Adrenal gland (tissue), 12 donors: ENCODE measurements around the gene PRDM11. TPM values are rescaled to one million over a fixed set of nuclear protein-coding genes. Genes with fewer than 3 reads are reported as not detected.

Experiments used
- DNase-seq, 7 donors: peaks; one replicate each; pipeline ENCODE4 v3.0.0-alpha.2; 2019 to 2020
- H3K27ac ChIP-seq, 5 donors: fragments of 200-600 bp; sonication (generic) in 4 of 5; 1 replicate in 3 of 5; 2 replicates in 2 of 5; pipeline versions ENCODE4 v1.5.1 to v1.8.0; 2016 to 2020; ENCODE audit warnings: mild to moderate bottlenecking in 1 of 5
- H3K27me3 ChIP-seq: fragments of 200-600 bp; 2 replicates; pipeline ENCODE4 v1.8.0; 2021
- H3K36me3 ChIP-seq, 2 donors: fragments of 200-600 bp; replicated peaks in 1 of 2; 1 replicate in 1 of 2; 2 replicates in 1 of 2; pipeline versions ENCODE4 v1.5.1 to v1.8.0; 2018 to 2022
- H3K4me1 ChIP-seq, 2 donors: fragments of 200-600 bp; replicated peaks in 1 of 2; 1 replicate in 1 of 2; 2 replicates in 1 of 2; pipeline versions ENCODE4 v1.5.1 to v1.8.0; 2018 to 2021
- H3K4me3 ChIP-seq, 4 donors: fragments of 200-600 bp; sonication (generic) in 3 of 4; one replicate each; pipeline ENCODE4 v1.5.1; 2016 to 2018
- H3K9me3 ChIP-seq, 3 donors: fragments of 200-600 bp; sonication (generic) in 1 of 3; replicated peaks in 1 of 3; 1 replicate in 2 of 3; 2 replicates in 1 of 3; pipeline versions ENCODE4 v1.5.1 to v1.8.0; 2016 to 2021
- POLR2A ChIP-seq, 2 donors: fragments of 450-650 bp; IDR thresholded peaks; one replicate each; pipeline ENCODE4 v1.6.1; 2017; ENCODE audit warnings: antibody characterized with exemption in 2 of 2, mild to moderate bottlenecking in 2 of 2, moderate library complexity in 1 of 2
- WGBS, 4 donors: extraction: QIAGEN DNeasy Blood & Tissue Kit in 2 of 4; methylation state at CpG; one replicate each; pipeline versions ENCODE4 v1.1.5 to v1.1.7; 2013 to 2017; 5-methylcytosine and 5-hydroxymethylcytosine counted together
- intact Hi-C, 2 donors: fragments of 100-400 bp; cut with DNase I; formaldehyde crosslinking; loops; one replicate each; pipeline versions ENCODE4 v1.14.1 to v1.15.0; 2022 to 2023
- polyA plus RNA-seq, 3 donors: library from polyadenylated mRNA; stranded (reverse); fragments of 200-250 nt in 2 of 3; fragments of 350-450 nt in 1 of 3; fragmentation: Illumina TruSeq in 1 of 3; extraction: RNeasy Lipid Tissue Mini Kit (QIAGEN cat#74804) in 1 of 3; gene quantifications; one replicate each; pipeline ENCODE4 v1.2.3, GENCODE V29; 2013 to 2014
- total RNA-seq, 9 donors: library from RNA; depleted of rRNA in 4 of 9; stranded (reverse); fragments of >200 nt in 4 of 9; fragments of 120-200 nt in 1 of 9; fragmentation: NEBNext Ultra II Directional in 1 of 9; extraction: Animal tissue kit (Norgen Biotek cat#: 25700) in 1 of 9; gene quantifications; one replicate each; pipeline versions ENCODE4 v1.1.0 to v1.2.4, GENCODE V29; 2013 to 2023
- TF ChIP-seq, protein P1 (sequence below), 6 experiments: fragments of 450-650 bp in 4 of 6; fragments of 200-600 bp in 2 of 6; sonication (generic) in 1 of 6; IDR thresholded peaks; 1 replicate in 5 of 6; 2 replicates in 1 of 6; pipeline versions ENCODE4 v1.5.1 to v1.8.0; 2016 to 2021; ENCODE audit warnings: antibody characterized with exemption in 6 of 6, mild to moderate bottlenecking in 2 of 6, moderate library complexity in 1 of 6
- donor health status: healthy with polysubstance abuse.
- donor health status: Bipolar disorder and iron deficiency.
- donor health status: DM: yes; HTN: yes; CAD: no.
- donor health status: DM: no; HTN: no; CAD: no.
- donor health status: DM: no; HTN: no; CAD: no.
- donor health status: DM: yes; HTN: yes; CAD: no.

PRDM11 gene
- total and polyA plus RNA-seq, 12 donors: 3.3 to 16.9 (median 11.9) TPM

DNA sequence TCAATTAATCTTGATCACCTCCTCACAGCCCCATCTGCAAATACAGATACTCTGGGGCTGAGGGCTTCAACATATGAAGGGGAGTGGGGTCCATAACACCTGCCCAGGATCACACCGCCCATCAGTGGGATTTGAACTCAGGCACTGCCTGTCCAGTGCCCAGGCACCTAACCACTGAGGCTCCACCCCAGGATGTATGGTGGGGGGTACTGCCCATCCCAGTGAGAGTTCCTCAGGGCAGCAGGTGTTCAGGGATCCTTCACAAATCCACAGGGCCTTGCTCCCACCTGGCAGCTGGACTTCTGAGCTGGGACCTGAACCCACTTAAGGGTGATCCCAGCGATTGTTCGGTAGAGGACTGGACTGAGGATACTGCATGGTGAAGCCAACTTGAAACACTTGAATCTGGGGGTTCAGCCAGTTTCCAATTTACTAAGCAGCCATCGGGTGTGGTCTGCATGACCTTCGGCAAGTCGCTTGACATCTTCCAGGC, 33.3 kb downstream of the PRDM11 start:
- DNase-seq: no peak
- peaks cover 12 to 24% of the 10 kb centered on the region in 2 donors for H3K4me1 ChIP-seq

DNA sequence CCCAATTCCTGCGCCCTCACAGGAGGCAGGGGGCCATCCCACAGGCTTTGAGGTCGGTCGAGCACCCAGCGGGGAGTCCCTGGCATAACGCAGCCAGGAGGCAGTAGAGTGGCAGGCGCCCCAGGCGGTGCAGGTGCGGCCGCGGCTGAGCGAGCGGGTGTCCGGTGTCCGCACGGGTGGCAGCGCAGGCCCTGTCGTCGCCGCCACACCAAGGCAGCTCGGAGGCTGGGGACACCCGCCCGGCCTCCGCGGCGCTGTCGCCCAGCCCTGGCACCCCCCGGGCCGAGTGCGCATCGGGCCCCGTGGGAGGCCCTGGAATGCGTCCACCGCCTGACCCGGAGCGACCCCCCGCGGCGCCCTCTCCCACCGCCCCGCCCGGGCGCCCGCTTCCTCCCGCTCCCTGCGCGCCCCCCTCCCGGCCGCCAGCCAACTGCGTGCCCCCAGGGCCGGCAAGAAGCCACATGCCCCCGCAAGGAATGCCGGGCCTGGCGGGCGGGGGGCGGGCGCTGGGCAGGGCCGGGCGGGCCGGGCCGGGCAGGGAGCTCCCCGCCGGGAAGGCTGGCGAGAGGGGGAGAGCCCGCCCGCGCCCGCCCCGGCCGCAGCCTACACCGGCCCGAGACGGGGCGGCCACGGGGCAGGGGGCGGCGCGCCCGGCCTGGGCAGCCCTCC, 33.9 kb downstream of the PRDM11 start:
- 0 to 2% (median 2%) methylated on average over 3 to 74 of the region's 78 CpGs; no CpG with 5 or more reads in 1 of the 4 donors for WGBS, 4 donors

More for the DNA sequence above, 33.3 kb downstream of the PRDM11 start:
- Histone ChIP-seq H3K9me3 (no peaks in the 10 kb centered on the region), H3K4me3 (peak overlapping the region in 1 of 4 donors; percentile 84), H3K36me3 (peaks cover 0 to 8% of the 10 kb centered on the region in 2 donors), H3K27me3 (no peaks in the 10 kb centered on the region), H3K27ac (peak overlapping the region in 4 of 5 donors; percentile 23 to 87 (median 82))
- intact Hi-C loops: no loop called here
- 54 to 100% (median 78%) methylated on average over 1 to 6 of the region's 6 CpGs for WGBS, 4 donors
- no peak for TF ChIP-seq POLR2A (IDR thresholded peaks at IDR 0.05)
- TF ChIP-seq, protein P1, sequence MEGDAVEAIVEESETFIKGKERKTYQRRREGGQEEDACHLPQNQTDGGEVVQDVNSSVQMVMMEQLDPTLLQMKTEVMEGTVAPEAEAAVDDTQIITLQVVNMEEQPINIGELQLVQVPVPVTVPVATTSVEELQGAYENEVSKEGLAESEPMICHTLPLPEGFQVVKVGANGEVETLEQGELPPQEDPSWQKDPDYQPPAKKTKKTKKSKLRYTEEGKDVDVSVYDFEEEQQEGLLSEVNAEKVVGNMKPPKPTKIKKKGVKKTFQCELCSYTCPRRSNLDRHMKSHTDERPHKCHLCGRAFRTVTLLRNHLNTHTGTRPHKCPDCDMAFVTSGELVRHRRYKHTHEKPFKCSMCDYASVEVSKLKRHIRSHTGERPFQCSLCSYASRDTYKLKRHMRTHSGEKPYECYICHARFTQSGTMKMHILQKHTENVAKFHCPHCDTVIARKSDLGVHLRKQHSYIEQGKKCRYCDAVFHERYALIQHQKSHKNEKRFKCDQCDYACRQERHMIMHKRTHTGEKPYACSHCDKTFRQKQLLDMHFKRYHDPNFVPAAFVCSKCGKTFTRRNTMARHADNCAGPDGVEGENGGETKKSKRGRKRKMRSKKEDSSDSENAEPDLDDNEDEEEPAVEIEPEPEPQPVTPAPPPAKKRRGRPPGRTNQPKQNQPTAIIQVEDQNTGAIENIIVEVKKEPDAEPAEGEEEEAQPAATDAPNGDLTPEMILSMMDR (IDR thresholded peaks at IDR 0.05): no peak

DNA sequence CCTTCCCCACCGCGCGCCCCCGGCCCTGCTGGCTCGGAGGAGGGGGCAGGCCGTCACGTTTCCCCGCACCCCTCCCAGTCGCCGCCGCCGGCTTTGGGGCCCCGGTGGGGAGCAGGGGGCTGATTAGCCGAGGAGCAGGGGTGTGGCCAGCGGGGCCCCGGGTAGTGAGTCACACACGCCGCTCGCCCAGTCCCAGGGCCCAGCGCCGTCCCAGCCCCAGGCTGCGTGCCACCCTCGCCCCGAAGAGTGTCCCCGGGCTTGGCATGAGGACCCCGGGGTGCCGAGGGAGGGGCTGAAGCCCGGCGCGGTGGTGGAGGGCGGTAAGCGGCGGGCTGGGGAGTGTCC, 34.4 kb downstream of the PRDM11 start:
- intact Hi-C loops: no loop called here
- peaks cover 12 to 24% of the 10 kb centered on the region in 2 donors for H3K4me1 ChIP-seq
- H3K27ac ChIP-seq: peak overlapping the region in 4 of 5 donors; percentile 1 to 87 (median 82)
- peak overlapping the region in 2 of 4 donors; percentile 43 to 84 for H3K4me3 ChIP-seq
- no peaks in the 10 kb centered on the region for H3K9me3 ChIP-seq
- TF ChIP-seq, protein P1 (IDR thresholded peaks at IDR 0.05): no peak
- TF ChIP-seq POLR2A (IDR thresholded peaks at IDR 0.05): peak in 1 of 2 donors; percentile 24
- DNase-seq: peak; percentile 65 to 83 (median 81)
- H3K36me3 ChIP-seq: peaks cover 0 to 8% of the 10 kb centered on the region in 2 donors
- 0 to 2% methylated on average over 31 to 33 of the region's 33 CpGs; no CpG with 5 or more reads in 2 of the 4 donors for WGBS, 4 donors
- no peaks in the 10 kb centered on the region for H3K27me3 ChIP-seq

More for the DNA sequence above, 33.9 kb downstream of the PRDM11 start:
- H3K4me1 ChIP-seq: peaks cover 12 to 24% of the 10 kb centered on the region in 2 donors
- TF ChIP-seq POLR2A (IDR thresholded peaks at IDR 0.05): peak in 1 of 2 donors; percentile 39
- TF ChIP-seq, protein P1 (IDR thresholded peaks at IDR 0.05): peak; percentile 13 to 47 (median 43)
- H3K36me3 ChIP-seq: peaks cover 0 to 8% of the 10 kb centered on the region in 2 donors
- peak; percentile 44 to 76 (median 63) for DNase-seq
- intact Hi-C loops: no loop called here
- H3K9me3 ChIP-seq: no peaks in the 10 kb centered on the region
- peak overlapping the region in 2 of 4 donors; percentile 43 to 84 for H3K4me3 ChIP-seq
- no peaks in the 10 kb centered on the region for H3K27me3 ChIP-seq
- peak overlapping the region in 3 of 5 donors; percentile 80 to 87 (median 83) for H3K27ac ChIP-seq

DNA sequence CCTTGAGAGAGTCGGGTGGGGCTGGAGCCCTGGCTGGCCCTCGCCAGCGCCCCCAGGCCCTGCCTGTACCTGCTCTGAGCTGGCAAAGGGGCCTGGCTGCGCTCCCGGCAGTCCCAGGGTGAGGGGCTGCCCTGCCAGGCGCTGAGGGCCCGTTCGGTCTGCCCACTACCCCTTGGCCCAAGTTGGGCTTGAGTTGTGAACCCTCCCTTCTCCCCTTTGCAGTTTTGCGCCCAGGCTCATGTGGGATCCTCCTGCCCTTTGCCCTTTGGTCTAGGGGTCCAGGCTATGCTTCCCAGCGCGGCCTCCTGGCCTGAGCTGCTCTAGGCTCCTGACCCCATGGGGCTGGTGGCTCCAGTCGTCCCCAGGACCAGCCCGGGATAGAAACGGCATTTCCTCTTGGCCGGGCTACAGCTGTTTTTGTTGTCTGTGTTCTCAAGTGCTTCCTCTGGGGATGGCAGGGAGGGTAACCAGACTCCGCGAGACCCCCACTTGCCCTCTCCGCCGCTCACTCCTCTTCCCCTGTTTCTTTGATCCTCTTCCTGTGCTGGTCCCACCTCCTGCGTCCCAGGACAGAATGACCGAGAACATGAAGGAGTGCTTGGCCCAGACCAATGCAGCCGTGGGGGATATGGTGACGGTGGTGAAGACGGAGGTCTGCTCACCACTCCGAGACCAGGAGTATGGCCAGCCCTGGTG, 34.9 kb downstream of the PRDM11 start:
- peak overlapping the region in 2 of 4 donors; percentile 43 to 84 for H3K4me3 ChIP-seq
- H3K27ac ChIP-seq: peak overlapping the region in 4 of 5 donors; percentile 1 to 87 (median 82)
- peaks cover 12 to 24% of the 10 kb centered on the region in 2 donors for H3K4me1 ChIP-seq
- peaks cover 0 to 8% of the 10 kb centered on the region in 2 donors for H3K36me3 ChIP-seq
- TF ChIP-seq POLR2A (IDR thresholded peaks at IDR 0.05): no peak
- TF ChIP-seq, protein P1 (IDR thresholded peaks at IDR 0.05): no peak
- peak in 3 of 7 donors; percentile 15 to 41 (median 22) for DNase-seq
- intact Hi-C loops: no loop called here
- WGBS, 4 donors: 50 to 71% (median 60%) methylated on average over 16 to 25 of the region's 25 CpGs
- no peaks in the 10 kb centered on the region for H3K27me3 ChIP-seq
- no peaks in the 10 kb centered on the region for H3K9me3 ChIP-seq
